Ecto neural progenitor cell (in vitro differentiated cells): ENCODE measurements around the gene ARHGAP12.

ENCODE experiments used
- DNase-seq: peaks from one replicate; pipeline ENCODE4 v3.0.0-alpha.2; 2018; ENCODE audit warnings: low spot score

Gene ARHGAP12

GRCh38 chr10:31876652-31877352 lies 51.8 kb downstream of the ARHGAP12 start:
- DNase-seq = no peak

- no peak for DNase-seq
Measured at GRCh38 chr10:31875608-31876007, 53.0 kb downstream of the ARHGAP12 start.

GRCh38 chr10:31873724-31874123 lies 54.9 kb downstream of the ARHGAP12 start:
- no peak for DNase-seq

DNA sequence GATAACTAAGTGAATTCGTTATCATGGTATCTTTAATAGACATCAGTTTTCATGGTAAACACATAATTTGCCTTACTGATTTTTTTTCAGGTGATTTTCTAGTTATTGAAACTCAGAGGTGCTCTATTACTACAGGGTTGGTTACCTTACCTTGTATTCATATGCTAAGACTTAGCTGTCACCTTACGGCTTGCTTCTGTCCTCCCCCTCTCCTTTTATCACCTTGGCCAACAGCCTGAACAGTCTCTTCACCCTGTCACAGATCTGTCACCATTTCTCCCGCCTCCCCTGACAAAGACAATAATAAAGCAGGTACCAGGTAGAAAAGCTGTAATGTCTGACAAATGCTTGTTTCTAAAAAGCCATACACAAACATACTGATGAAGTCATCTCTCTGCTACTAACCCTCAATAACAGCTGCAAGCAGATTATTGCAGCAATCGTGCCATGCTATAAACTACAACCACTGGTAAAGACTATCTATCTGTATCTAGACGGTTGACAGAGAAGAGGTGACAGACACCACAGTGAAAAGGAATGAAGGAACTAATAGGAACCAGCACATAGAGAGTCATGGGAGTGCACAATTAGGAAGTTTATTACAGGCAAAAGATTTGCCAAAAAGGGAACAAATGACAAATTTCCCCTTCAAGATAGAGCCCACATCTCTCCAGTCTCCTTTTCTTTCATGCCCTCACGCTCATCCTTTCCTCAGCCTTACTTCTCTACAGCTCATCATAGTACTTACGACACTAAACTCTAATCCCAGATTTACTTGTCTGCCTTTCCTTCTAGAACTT lies 57.2 kb downstream of the ARHGAP12 start:
- DNase-seq = no peak

- DNase-seq = no peak
Measured at GRCh38 chr10:31867646-31868045, 61.0 kb downstream of the ARHGAP12 start.

DNA sequence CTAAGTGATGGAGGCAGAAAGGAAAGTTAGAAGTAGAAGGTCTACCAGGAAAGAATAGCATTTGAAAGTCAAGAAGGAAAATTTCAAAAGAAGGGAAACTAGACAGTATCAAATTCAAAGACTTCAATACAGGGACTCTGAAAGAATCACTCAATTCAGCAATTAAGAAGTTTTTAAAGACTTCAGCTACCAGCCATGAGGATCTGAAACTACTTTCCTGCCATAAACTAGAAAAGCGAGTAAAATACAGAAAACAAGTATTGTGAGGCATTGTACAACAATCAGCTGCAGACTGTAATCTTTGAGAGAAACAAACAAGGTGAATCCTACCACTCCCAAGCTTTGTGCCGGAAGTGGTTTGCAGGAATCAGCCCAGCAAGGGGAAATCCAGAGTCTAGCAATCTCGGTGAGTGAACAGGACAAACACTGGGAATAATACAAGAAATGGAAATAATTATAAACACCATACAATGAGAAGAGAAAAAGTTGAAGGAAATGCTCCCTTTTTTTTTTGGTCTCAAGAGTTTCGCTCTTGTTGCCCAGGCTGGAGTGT lies 62.4 kb downstream of the ARHGAP12 start:
- DNase-seq = no peak

DNA sequence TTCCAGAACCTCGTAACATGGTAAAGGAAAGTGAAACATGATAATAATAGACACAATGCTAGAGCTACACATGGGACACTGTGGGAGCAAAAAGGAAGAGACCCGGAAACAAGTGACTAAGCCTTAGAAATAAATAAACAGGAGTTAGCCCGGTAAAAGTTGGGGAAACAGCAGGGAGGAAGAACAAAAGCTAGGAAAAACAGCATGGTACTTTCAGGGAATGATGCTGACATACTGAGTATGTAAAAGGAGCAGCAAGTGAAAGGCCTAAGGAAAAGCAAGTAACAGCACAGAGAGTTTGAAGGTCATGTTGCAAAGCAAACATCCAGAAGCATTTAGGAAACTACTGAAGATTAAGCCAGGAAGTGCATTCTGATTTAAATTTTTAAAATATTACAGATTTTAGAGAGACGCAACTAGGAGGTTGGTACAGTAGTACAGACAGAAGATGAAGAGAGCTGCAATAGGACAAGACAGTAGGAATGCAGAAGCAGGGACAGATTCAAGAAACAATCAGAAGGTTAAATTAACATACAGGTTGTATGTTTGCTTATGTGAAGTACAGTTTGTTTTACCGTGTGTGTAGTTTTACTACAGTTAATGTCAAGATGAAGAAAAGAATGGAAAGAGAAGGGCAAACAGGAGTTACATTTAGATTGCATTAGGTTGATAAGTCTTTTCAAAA lies 63.7 kb downstream of the ARHGAP12 start:
- no peak for DNase-seq

- DNase-seq = no peak
Measured at GRCh38 chr10:31855033-31855432, 73.6 kb downstream of the ARHGAP12 start.

- DNase-seq = no peak
Measured at GRCh38 chr10:31853629-31854028, 75.0 kb downstream of the ARHGAP12 start.

- no peak for DNase-seq
Measured at GRCh38 chr10:31851216-31851615, 77.4 kb downstream of the ARHGAP12 start.

DNA sequence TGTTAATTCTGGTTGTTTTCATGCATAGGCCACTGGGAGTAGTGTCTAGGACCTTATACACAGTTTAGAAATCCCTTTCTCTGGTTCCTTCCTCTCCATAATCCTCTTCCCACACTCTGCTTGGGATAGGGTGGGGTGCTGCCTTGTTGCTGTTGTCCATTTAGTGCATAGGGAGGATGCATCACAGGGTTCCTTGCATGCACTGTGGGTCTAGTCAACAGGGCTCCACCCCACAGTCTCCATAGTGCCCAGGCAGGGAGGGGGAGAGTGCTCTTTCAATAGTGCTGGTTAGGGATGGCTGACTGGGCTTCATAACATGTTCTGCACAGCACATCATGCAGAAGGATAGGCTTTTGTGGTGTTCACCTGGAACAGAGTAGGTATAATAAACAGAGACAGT lies 81.1 kb downstream of the ARHGAP12 start:
- DNase-seq = no peak

GRCh38 chr10:31838709-31839108 lies 89.9 kb downstream of the ARHGAP12 start:
- no peak for DNase-seq

DNA sequence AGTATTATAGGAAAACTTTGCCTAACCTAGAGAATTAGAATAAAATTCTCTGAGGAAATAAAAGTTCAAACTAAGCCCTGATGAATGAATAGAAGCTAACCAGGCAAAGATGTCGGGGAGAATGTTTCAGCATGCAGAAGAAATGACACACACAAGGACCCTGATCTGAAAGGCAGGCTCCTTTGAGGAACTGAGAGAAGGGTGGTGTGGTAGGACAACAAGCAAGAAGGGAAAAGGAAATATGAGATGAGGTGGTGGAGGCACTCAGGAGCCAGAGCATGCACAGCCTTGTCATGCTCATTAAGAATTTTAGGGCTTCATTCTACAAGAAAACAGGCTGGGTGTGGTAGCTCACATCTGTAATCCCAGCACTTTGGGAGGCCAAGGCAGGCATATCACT lies 90.6 kb downstream of the ARHGAP12 start:
- DNase-seq = no peak

DNA sequence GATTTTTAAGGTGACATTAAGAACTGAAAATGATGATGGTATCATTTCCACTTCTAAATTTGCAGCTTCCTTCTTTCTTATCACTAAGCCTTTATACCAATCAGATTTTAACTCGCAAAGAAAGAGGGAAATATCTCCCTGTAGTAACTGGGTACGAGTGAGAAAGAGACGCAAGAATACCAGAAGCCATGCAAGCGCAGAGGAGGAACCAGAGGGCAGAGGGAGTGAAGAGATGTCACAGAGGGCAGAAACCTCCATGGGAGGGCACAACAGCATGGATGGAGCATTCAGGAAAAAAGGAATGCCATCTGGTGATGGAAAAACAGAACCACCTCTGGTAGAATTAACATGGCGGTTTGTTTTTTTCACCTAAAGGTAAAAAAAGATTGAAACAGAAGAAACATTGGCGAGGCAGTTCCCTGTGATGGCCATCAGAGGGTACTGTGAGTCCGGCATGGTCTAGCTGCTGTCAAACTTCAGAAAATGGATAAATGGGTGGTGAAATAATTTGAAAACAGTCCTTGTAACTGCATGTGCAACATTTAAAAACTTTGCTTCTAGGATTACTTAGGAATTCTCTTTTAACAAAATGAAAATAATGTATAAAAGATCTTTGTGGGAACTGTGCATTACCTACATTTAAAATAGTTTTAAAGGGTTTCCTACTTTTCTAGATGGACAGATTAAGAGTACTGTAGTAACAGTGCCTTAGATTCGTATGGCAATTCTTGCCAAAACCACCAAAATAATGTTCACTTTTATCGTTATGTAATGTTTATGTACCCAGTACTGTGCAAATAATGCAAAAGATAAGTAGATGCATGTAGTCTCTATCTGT lies 91.8 kb downstream of the ARHGAP12 start:
- DNase-seq = no peak

GRCh38 chr10:31833753-31834152 lies 94.9 kb downstream of the ARHGAP12 start:
- no peak for DNase-seq

DNA sequence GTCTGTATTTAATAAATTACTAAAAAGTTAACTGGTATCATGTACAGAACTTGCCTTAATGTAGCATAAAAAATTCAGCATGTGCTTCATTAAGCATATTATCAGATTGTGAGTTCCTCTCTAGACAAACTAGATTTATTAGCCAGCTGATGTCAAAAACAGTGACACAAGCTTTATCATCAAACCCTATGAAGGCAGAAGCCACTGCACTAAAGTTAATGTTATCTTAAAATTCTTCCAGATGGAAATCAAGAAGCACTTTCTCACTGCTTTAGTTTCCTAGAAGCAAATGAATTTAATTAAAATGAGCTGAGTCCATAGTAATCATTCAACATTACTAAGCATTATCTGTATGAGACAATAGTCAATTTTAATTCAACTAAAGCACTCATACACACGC lies 96.4 kb downstream of the ARHGAP12 start:
- no peak for DNase-seq

DNA sequence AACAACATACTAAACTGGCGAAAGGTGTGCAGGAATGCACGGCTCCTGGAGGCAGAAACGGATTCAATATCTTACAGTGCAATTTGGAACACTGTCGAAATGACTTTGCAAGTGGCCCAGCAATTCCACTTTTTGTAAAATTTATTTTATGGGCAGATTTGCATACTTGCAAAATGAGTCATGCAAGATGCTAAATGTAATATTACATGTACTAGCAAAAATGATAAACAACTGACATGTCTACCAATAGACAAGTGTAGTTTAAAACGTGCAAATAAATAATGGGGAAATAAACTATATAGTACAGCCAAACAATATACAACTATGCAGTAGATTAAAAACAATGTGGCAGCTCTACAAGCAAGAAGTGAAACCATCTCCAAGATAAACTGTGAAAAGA lies 97.7 kb downstream of the ARHGAP12 start:
- DNase-seq = no peak

DNA sequence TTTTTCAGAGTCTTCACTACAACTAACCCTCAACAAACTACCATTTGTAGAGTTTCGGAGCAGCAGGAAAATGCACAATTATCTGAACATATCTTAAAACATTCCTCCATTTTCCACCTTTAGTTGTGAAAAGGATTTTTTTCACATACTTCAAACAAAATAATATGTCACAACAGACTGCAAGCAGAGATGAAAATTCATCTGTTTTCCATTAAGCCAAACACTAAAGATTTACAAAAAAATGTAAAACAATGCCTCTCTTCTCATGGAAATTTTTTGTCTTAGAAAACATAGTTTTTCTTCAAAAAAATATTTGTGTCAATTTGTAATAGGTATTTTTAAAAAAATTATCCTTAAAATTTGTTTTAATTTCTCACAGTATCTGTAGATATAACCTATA lies 98.9 kb downstream of the ARHGAP12 start:
- no peak for DNase-seq

GRCh38 chr10:31823358-31823757 lies 105.3 kb downstream of the ARHGAP12 start:
- no peak for DNase-seq

GRCh38 chr10:31822616-31823318 lies 105.9 kb downstream of the ARHGAP12 start:
- DNase-seq = no peak

DNA sequence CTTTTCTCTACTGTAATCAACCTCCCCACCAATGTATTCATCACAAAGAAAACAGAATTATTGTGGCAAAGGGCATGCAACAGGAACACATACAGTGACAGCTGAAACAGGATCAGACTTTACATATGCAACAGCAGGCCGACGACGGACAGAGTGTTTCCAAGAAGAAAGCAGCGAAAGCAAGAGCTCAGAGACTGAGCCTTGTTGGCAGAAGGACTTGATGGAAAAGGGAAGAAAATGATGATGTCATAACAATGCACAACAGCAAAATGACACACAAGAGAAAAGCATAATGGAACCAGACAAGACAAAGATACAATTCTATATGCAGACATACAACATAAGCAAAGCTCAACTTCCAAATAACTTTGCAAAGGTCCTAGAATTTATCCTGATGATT lies 106.5 kb downstream of the ARHGAP12 start:
- DNase-seq = no peak
